Stimulated activated CD8-positive, alpha-beta memory T cell treated with anti-CD3 and anti-CD28 coated beads, Interleukin-4, amount 100 ng/mL, for 48 hours (primary cell): ENCODE measurements around the gene PCGF2.

Experiments used
- DNase-seq: peaks from one replicate; pipeline ENCODE4 v3.0.0-alpha.2; 2020

PCGF2 gene

DNA sequence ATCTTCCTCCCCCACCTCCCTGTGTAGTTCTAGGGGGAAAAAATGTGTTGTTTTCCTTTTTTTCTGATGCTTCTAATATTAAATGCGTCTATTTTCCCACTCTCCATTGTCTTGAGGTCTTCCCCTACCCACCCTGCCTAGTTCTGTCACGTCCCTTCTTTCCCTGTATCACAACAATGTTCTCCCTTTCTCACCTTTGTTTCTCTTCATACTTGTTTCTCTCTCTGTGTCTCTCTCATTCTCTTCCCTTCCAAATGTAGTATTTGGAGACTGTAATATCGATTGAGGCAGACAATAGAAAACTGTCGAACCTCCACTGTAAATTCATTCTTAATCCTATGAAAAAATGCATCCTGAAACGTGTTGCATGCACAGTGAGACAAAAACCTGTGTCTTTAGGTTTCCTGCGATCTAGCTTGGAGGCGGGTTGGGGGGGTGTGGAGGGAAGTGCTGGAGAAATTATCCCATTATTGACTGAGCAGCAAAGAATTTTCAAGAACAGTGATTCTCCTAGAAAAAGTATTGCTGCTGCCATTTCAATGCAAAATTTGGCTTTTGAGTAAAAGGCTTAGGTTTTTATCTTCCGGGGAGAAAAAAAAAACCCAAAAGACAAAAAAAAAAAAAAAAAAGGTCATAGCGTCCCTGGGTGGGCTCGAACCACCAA, 3.1 kb upstream of the PCGF2 start:
- no peak for DNase-seq

DNA sequence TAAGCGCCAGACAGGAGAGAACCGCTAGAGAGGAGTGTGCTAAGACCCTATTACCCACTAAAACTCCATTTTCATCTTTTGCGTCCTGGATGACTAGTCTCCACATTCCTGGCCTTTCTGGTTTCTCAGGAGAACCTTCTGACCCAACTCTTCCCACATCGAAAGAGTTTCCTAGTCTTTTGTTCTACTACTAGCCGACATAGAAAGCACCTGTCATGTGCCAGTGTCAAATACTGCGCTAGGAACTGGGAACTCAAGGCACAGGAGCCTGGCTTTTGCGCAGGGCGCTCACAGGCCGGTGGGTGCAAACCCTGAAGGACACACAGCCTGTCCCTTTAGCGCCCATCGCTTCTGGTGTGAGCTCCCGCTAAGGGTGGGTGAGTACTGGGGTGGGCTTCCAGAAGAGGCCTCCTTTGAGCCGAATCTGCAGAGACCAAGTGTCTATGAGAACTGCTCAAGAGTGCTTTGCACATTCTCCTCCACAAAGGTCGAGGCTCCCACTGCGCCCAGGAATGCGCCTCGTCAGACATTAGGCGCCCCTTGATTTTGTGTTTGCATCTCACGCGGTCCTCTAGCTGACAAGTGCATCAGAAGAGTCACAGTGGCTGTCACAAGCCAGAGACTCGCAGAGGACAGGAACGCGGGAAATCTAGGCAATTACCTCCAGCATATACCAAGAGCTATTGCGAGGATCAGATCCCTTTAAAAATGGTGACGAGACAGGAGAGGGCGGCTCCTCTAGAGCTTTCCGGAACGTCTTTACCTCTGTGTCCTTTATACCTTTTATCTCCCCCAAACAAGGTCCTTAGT, 2.4 kb upstream of the PCGF2 start:
- no peak for DNase-seq

DNA sequence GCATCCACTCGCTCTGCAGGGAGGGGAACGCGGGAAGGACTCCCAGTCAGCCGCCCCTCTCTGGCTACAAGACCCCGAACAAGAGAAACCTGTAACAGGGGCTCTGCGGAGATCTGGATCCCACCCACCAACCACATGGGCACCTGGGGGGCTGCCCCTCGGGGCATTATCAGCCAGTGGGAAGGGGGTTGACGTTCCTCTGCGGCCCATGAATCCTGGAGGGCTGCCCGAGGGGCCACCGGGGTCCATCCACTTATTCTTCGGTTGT, 1.8 kb upstream of the PCGF2 start:
- DNase-seq, result no peak

DNA sequence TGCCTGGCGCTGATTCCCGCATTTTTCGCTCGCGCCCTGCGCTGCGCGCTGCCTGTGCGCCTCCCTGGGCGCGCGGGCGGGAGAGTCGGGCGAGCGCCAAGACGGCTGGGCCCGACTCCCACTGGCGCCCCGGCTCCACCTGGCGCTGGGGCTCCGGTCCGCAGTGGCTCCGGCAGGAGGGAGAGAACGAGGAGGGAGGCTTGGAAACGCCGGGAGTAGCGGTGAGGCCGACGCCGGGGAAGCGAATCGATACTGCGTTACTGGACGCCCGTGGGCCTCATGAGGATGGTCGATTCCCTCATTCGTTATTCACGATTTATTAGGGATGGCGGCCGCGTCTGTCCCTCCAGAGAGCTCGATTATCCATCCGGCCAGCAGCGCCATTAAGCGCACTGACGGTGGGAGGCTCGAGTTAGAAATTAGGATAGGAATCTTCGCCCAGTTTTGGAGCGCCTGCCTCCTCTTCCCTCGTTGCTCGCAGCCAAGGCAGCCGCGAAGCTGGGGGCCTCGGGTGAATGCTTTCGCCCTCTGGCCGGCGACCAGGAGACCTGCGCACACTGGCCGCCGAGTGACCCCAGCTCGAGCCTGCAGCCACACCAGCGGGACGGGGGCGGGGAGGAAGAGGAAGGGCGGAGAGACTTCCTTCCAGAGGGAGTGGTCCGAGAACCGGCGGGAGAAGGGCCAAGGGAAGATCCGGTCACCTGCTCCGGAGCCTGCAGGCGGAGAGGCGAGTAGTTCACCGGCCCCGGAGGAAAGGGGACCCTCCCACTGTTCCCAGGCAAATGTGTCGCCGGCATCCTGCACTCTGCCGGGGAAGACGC, 1.3 kb upstream of the PCGF2 start:
- no peak for DNase-seq

DNA sequence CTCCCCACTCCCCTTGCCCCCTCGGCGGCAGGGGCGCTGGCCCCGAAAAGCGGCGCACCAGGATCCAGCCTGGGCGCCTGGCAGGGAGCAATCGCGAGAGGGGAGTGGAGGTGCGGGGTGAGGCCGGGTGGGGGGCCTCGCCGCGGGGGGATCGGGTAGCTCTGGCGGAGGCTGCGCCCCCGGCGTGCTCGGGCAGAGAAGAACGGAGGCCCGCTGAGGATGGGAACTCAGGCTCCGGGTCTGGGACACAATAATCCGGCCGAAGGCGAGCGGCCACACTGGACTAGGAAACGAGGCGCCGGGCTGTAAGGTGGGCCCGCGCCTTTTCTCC, 721 bp upstream of the PCGF2 start:
- DNase-seq, result no peak

DNA sequence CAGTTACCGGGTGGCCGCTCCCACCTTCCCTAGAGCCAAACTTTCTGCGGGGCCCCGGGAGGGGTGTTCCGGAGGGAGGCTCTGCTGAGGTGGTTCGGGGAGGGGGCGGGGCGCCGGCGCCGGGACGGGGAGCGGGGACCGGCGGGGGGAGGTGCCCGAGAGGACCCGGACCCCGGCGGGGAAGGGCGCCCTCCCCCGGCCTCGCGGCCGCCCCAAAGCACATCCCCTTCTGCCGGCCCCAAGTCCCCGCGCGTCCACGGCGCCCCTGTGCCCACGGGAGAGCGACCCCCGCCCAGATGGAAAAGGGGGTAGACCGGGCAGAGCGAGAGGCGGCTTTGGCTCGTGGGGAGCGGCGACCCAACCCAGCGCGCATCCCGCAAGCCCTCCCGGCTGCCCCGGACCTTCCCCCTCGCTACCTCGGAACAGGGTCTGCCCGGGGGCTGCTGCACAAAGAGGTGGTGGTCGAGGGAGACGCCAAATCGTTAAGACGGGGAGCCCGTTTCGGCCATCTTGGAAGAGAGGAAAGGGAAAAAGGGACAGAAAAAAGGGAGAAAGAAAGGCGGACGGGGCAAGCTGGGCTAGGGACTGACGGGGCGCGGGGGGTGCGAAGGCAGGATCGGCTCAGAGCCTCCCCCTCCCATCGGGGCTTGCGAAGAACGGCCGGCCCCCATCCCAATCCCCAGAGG, 530 bp downstream of the PCGF2 start:
- DNase-seq, result peak; percentile 46

DNA sequence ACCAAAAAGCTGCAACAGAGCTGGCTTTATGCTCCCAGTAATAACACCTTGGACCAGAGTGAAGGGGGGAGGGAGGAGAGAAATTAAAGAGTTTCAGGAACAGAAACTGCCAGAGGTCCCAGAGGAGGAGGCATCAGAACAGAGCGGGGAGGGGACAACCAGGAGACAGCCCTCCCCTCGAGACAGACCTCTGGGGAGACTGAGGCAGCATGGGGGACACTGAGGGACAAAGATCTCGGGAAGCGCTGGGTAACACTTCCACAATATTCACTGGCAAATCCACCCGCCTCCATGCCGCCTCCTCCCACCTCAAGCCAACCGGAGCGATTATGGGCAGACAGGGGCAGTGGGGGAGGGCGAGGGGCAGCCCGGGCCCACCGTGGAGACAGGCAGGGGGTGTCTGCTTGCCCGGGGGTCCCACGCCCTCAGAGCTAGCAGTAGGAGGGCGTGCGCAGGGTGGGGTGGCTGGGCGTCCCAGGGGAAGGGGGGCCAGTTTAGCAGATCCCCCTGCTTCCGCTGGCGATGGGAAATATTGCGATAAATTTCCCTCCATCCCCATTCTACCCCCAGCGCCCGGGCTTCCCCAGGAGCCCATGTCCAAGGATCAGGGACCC, 1.2 kb downstream of the PCGF2 start:
- no peak for DNase-seq

DNA sequence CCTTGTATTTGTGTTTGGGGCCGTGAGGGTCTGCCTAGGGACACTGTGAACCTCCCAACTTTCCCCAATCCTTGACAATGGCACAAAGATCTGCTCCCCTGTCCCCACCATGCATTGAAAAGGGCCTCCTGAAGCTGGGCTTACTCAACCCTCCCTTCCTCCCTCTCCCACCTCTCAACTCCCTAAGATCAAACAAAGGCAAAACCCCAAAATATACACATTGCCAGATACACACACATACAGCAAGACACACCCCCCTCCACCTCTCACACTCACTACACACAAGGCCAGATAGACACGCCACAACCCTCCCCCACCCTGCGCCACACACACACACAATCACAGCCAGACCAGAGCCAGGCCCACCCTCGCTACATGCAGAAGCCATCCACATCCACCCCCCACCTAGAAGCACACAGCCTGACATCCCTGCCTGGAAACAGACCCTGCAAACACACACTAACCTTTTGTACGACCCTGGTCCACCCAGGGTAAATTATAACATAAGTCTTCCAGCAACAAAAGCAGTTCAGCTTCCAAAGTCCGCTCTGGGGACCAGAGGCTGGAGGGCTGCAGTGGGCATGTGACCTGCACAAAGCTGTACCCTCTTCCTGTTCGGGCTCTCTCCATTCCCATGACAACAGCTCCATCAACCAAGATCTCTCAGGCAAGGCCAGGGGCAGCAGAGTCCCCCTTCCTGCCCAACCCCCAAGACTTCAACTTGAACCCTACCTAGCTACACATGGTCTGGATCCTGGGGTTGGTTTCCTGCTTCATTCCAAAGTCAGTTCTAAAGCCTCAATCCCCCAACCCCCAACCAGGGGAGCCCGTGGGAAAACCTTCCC, 1.9 kb downstream of the PCGF2 start:
- no peak for DNase-seq

DNA sequence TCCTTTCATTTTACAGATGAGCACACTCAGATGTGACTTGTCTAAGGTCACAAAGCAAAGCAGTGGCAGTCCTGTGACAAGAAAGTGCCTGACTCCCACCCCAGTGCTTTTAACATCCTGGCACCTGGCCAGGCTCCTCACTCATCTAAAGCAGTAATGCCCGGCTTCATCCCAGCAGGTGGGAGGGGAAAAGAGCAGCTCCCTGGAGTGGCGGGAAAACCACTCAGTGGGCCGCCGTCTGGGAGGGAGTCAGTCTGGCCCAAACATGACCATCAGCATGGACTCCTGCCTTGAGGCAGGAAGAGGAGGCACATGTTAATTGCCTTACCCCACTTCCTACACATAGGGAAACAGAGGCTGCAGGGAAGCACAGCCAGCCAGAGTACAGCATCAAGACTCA, 2.6 kb downstream of the PCGF2 start:
- DNase-seq, result no peak

DNA sequence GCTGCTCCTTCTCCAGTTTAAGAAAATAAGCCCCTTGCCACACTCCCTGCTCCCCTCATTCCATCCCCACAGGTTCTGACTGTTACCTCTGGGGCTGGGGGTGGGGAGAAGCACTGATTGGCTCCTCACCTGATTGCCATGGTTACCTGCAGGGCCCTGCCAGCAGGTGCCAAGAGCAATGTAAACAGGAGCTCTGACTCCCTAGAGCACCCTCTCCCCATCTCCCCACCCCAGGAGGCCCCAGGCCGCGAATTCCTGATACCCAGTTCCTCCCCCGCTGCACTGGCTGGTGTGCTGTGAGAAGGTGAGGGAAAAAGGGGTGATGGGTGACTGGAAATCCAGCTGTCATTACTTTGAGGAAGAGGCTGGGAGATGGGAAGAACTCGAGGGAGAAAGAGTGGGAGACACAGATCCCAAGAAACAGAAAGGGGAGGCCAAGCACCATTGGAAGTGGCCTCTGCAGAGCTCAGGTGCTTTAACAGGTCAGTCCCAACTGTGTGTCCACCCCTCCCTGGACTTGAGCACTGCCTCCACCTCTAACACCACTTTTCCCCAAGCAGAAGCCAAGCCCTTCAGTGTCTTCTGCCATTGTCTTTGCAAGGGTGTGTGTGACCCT, 4.5 kb downstream of the PCGF2 start:
- DNase-seq, result no peak

DNA sequence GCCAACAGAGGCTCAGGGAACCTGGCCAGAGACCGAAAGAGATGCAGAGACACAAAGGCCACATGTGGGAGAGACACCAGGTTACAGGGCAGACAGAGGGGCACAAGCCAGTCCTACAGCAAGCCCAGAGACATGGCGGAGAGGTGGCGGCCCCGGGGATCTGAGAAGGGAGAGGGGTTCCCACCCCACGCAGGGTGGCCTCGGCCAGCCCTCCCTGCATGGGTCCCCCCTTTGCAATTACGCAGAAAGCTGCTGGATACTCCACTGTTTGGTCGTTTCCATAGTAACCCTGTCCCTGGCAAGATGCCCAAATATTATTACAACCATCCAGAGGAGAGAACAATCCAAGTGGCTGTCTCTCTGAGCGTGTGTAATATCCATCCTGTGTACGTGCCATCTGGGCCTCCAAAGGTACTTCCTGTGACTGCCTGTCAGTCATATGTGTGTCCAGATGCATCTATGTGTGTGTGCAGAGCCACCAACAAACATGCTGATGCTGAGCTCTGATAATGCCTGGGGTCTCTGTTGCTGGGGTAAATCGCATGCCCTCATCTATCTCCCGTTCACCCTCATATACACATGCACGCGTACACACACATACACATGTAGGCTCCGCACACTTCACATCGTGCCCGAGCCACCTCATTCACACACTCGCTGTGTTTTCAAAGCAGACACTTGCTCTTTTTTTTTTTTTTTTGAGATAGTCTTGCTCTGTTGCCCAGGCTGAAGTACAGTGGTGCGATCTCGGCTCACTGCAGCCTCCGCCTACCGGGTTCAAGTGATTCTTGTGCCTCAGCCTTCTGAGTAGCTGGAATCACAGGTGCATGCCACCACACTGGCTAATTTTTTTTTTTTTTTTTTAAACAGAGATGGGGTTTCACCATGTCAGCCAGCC, 5.5 kb downstream of the PCGF2 start:
- DNase-seq, result no peak

DNA sequence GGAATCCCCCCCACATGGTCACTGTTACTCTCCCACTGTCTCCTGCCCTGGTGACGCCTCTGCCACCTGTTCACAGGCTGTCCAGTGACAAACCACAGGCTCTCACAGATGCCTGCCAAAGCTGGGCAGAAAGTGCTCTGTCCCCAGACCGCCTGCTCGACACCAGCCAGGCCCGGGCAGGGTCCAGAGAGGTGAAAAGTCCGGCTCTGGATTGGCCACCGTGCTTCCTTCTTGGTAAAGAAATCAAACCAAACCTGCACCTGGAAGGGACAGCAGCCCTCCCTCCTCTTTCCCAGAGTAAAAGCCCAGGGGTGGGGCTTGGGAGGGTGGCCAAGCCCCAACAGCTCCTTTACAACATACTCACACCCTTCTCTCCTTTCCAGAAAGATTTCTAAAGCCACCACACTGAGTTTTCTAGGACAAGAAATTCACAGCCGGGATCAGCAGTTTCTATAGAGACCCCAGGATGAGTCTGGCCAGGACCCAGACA, 6.2 kb downstream of the PCGF2 start:
- DNase-seq, result no peak

DNA sequence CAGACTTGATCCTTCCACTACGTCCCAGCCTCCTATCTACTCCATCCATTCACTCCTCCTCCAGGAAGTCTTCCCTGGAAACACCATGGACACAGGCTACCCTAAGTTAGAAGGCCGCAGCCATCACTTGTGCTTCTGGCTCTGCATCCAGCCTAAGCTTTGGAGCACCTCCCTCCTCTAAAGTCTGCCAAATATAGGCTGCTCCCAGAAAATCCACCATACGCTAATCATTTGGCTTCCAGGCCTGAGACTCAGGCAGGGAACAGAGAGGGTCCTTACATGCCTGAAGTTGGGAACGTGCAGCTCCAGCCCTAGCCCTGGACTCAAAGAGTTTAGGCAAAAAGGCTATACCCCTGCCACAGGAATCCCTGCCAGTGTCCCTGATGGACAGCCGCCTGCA, 6.7 kb downstream of the PCGF2 start:
- no peak for DNase-seq

DNA sequence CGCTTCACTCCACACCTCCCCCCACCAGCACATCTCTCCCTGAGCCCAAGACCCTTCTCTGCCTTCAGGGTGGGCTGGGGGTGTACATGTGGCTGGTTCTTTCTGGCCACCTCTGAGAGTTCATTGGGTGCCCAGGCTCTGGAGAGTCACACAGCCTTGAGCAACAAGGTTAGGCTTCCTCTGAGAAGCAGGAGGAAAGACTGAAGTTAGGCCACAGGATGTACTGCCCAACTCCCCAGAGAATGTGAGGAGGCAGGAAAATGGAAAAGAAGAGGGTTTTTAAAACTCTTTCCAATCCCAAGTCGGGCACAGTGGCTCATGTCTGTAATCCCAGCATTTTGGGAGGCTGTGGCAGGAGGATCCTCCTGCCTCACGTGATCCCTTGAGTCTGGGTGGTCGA, 7.3 kb downstream of the PCGF2 start:
- no peak for DNase-seq

DNA sequence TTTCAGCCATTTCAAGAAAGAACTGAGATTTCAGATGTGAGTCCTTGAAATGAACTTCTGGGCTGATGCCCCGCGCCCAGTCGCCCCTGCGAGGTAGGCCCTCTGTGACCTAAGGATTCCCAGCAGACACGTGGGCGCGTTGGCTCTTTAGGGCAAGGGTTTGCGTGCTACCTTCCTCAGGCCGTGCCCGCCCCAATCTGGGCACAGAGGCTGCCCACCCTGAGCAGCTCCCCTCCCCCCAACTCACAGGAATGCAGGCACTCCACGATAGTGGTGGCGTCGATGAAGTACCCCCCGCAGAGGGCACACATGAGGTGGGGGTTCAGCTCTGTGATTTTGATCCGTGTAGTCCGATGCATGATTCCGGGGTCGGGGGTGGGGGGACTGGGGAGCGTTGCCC, 8.1 kb downstream of the PCGF2 start:
- DNase-seq, result no peak

DNA sequence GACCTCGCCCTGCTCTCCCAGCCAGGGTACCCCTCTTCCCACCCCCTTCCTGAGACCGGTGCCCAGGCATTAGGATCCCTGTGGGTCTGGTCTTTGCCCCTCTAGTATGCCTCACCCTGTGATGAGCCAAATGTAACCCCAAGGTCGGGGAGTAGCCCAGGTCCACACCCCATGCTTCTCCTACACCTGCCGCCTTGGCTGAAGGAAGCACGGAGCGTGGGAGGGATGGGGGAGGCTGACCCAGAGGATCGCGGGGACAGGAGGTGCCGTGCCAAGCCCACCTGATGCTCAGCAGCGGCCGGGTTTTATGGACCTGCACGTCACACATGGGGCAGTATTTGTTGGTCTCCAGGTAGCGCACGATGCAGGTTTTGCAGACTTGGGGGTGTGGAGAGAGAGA, 8.8 kb downstream of the PCGF2 start:
- DNase-seq, result no peak

DNA sequence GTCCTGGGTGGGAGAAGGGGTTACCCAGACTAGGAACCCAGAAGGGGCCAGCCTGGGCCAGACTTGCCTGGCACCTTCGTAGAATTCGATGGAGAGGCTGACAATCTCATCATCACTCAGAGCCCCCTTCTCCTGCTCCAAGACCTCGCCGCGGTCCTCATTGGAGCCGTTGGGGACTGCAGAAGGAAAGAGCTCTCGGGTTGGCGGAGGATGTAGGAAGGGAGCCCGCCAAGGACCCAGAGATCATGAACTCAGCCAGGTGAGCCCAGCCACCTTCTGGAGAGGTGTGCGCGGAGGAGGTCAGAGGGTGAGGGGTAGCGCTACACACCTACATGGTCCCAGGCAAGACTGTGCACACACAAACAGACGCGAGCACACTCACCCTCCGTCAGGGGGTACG, 9.4 kb downstream of the PCGF2 start:
- no peak for DNase-seq

DNA sequence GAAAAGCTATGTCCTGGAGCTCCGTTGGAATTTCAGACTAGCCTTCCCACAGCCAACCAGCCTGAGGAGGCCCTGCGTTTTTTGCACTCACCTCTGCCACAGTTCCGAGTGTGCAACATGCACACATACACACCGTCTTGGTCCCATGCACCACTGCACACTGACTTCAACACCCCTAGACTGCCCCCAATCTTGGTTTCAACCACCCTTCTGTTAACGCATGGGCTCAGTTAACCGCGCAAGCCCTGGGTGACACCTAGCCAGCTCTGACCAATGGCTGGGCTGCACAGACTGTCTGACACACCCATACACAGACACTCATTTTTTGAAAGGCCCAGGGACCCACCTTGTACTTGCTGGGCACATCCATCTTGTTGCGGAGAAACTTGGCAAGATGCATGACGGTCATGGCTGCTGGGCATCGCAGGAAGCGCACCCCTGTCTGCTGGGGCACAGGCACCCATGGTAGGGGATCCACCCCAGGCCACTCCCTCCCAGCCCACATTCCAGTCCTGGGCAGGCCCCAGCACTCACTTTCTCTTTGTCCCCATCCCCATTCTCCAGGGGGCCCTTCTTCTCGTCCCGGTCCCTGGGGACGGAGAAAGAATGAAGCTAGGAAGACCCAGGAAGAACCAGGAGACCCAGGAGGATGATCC, 10.0 kb downstream of the PCGF2 start:
- no peak for DNase-seq

DNA sequence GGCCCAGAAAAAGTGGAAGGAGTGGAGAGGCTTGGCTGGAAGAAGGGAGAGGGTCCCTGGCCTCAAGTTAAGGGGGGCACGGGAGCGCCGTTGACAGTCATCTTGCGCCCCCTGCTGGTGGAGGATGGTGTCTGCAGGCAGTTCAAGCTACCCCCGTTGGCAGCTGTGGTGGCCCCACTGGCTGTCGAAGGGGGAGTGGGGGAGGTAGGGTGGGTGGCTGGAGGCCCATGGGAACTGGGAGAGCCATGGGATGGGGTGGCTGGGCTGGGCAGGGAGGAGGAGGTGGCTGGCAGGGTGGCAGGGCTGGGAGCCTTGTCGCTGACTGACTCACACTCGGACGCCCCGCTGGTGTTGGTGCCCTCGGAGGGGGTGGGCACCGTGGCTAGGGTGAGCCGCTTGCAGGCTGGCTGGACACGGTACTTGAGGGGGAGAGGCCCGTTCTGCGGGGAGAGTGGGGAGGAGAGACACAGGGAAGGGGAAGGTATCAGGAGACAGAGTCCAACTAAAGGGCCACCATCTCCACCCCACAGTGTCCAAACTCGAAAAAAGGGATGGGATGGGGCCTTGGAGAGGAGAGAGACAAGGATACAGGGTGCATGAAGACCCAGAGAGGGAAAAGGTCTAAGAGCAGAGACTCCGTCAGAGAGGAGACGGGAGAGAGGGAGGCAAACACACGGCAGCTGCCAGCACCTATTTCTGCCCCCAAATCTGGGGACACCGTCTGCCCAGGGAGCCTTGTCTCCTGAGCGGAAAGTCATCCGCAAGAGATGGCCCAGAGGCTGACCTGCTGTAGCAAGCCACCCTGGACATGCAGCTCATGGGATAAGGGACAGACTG, 12.8 kb downstream of the PCGF2 start:
- DNase-seq, result peak; percentile 91
